ENCODE data around the gene NKX1-2. TPM values are rescaled to one million over a fixed set of nuclear protein-coding genes. Genes with fewer than 3 reads are reported as not detected.

NKX1-2 gene
- total and polyA plus RNA-seq, 2 of the 8 experiments (the other 6 are each of a cell fraction or from before 2014, with no cell fraction given) = 12.7 to 34.9 TPM

GRCh38 chr10:124418726-124419501 is 30.9 kb downstream of the NKX1-2 start, which contains the start of gene OAT (continued):
- TF ChIP-seq, protein P1, sequence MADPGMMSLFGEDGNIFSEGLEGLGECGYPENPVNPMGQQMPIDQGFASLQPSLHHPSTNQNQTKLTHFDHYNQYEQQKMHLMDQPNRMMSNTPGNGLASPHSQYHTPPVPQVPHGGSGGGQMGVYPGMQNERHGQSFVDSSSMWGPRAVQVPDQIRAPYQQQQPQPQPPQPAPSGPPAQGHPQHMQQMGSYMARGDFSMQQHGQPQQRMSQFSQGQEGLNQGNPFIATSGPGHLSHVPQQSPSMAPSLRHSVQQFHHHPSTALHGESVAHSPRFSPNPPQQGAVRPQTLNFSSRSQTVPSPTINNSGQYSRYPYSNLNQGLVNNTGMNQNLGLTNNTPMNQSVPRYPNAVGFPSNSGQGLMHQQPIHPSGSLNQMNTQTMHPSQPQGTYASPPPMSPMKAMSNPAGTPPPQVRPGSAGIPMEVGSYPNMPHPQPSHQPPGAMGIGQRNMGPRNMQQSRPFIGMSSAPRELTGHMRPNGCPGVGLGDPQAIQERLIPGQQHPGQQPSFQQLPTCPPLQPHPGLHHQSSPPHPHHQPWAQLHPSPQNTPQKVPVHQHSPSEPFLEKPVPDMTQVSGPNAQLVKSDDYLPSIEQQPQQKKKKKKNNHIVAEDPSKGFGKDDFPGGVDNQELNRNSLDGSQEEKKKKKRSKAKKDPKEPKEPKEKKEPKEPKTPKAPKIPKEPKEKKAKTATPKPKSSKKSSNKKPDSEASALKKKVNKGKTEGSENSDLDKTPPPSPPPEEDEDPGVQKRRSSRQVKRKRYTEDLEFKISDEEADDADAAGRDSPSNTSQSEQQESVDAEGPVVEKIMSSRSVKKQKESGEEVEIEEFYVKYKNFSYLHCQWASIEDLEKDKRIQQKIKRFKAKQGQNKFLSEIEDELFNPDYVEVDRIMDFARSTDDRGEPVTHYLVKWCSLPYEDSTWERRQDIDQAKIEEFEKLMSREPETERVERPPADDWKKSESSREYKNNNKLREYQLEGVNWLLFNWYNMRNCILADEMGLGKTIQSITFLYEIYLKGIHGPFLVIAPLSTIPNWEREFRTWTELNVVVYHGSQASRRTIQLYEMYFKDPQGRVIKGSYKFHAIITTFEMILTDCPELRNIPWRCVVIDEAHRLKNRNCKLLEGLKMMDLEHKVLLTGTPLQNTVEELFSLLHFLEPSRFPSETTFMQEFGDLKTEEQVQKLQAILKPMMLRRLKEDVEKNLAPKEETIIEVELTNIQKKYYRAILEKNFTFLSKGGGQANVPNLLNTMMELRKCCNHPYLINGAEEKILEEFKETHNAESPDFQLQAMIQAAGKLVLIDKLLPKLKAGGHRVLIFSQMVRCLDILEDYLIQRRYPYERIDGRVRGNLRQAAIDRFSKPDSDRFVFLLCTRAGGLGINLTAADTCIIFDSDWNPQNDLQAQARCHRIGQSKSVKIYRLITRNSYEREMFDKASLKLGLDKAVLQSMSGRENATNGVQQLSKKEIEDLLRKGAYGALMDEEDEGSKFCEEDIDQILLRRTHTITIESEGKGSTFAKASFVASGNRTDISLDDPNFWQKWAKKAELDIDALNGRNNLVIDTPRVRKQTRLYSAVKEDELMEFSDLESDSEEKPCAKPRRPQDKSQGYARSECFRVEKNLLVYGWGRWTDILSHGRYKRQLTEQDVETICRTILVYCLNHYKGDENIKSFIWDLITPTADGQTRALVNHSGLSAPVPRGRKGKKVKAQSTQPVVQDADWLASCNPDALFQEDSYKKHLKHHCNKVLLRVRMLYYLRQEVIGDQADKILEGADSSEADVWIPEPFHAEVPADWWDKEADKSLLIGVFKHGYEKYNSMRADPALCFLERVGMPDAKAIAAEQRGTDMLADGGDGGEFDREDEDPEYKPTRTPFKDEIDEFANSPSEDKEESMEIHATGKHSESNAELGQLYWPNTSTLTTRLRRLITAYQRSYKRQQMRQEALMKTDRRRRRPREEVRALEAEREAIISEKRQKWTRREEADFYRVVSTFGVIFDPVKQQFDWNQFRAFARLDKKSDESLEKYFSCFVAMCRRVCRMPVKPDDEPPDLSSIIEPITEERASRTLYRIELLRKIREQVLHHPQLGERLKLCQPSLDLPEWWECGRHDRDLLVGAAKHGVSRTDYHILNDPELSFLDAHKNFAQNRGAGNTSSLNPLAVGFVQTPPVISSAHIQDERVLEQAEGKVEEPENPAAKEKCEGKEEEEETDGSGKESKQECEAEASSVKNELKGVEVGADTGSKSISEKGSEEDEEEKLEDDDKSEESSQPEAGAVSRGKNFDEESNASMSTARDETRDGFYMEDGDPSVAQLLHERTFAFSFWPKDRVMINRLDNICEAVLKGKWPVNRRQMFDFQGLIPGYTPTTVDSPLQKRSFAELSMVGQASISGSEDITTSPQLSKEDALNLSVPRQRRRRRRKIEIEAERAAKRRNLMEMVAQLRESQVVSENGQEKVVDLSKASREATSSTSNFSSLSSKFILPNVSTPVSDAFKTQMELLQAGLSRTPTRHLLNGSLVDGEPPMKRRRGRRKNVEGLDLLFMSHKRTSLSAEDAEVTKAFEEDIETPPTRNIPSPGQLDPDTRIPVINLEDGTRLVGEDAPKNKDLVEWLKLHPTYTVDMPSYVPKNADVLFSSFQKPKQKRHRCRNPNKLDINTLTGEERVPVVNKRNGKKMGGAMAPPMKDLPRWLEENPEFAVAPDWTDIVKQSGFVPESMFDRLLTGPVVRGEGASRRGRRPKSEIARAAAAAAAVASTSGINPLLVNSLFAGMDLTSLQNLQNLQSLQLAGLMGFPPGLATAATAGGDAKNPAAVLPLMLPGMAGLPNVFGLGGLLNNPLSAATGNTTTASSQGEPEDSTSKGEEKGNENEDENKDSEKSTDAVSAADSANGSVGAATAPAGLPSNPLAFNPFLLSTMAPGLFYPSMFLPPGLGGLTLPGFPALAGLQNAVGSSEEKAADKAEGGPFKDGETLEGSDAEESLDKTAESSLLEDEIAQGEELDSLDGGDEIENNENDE (IDR thresholded peaks at IDR 0.05; ENCODE audit: insufficient replicate concordance, low read length) = no peak
- TF ChIP-seq EP300 (IDR thresholded peaks at IDR 0.05; ENCODE audit: borderline replicate concordance in 1 of 2, low read depth in 2 of 2, low read length in 2 of 2) = no peak
- no peak for TF ChIP-seq NANOG (IDR thresholded peaks at IDR 0.05; ENCODE audit: insufficient read depth, low read depth, low read length, poor library complexity, severe bottlenecking)
- no peak for TF ChIP-seq CHD1 (IDR thresholded peaks at IDR 0.05; ENCODE audit: low read depth, low read length)
- no peak for TF ChIP-seq YY1 (IDR thresholded peaks at IDR 0.05; ENCODE audit: low read depth, low read length)
- no peak for TF ChIP-seq EGR1 (IDR thresholded peaks at IDR 0.05; ENCODE audit: borderline replicate concordance, low read depth, low read length)
- TF ChIP-seq SP1 (IDR thresholded peaks at IDR 0.05; ENCODE audit: low read depth, low read length) = peak; percentile 77
- TF ChIP-seq TBP (IDR thresholded peaks at IDR 0.05; ENCODE audit: low read depth, low read length) = peak; percentile 97
- no peak for TF ChIP-seq BRCA1 (IDR thresholded peaks at IDR 0.05; ENCODE audit: low read depth, low read length)
- TF ChIP-seq TCF12 (IDR thresholded peaks at IDR 0.05; ENCODE audit: low read depth, low read length) = peak; percentile 54; the same call in 1 of the 2 replicates
- peak; percentile 93 for TF ChIP-seq POLR2AphosphoS5 (IDR thresholded peaks at IDR 0.05; ENCODE audit: low read depth, low read length)

Measured in H1 (cell line).